ENCODE results near the gene DHX58.

- no peak for TF ChIP-seq CTCF (IDR thresholded peaks at IDR 0.05; ENCODE audit: low read length)
- TF ChIP-seq EZH2 (optimal IDR thresholded peaks at IDR 0.05; ENCODE audit: low read depth, low read length) = no peak
- no peak for TF ChIP-seq EZH2phosphoT487 (IDR thresholded peaks at IDR 0.05; ENCODE audit: low read length)
Observed at GRCh38 chr17:42076797-42077559, 35.5 kb downstream of the DHX58 start.
